Bone marrow (tissue), 2 donors: ENCODE measurements around the gene CYP4Z1.
"Not testable (repeated sequence)": the region's sequence is repeated elsewhere in the genome, so short reads cannot be mapped to it uniquely, and the experiment has no call there.

Experiments
- DNase-seq, 2 donors: peaks; one replicate each; lab custom pipeline; 2025; lab: John Stamatoyannopoulos, UW

CYP4Z1 gene

GRCh38 chr1:47128221-47128620, 61.2 kb downstream of the CYP4Z1 start:
- DNase-seq = no peak

DNA sequence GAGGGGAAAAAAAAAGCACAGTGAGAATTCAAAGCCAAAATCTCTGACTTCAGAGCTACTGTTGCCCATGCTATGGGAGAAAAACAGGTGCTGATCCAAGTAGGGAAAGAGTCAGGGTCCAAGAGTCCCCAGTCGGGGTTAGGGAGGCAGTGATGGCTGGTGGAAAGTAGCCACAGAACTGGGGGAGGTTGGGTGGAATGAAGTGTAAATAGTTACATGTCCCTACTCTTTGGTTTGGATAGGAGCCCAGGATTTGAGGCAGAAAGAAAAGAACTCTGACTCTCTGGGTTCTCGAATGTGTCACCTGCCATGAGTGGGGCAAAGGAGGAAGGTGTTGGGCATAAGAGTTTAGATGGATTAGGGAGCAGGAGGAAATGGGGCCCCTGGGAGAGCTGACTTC, 61.8 kb downstream of the CYP4Z1 start:
- not testable (repeated sequence) for DNase-seq

DNA sequence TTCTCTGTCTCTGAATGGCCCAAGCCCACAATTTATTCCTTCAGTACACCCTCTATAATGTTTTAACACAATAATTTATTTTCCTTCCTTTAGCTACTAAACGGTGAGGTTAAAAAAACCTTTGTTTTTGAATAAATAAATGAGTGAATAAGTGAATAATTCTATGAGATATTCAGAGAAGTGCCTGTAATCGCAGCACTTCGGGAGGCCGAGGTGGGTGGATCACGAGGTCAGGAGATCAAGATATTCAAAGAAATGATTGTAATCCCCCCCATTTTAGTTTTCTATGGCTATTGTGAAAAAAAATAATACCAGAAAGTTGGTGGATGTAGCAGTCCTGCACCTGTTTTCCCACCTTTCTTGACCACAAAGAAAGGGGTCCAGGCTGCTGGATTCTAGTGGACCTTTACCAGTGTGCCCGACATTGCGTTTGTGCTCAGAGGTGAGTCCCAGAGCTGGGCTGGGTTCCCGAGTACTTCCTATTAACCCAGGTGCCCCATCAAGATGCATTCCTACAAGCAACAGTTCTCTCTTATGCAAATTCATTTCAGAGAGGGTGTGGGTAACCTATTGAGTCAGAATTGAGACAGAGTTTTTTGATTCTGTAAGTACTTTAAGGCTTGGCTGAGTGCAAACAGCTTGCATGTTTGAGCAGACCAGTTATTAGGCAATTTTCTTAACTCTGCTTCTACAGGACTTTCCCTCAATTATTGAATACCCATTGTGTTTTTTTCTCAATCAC, 62.6 kb downstream of the CYP4Z1 start:
- DNase-seq = not testable (repeated sequence)

GRCh38 chr1:47132665-47133064, 65.6 kb downstream of the CYP4Z1 start:
- not testable (repeated sequence) for DNase-seq

- no peak for DNase-seq
These were observed 70.2 kb downstream of the CYP4Z1 start, which contains the start of gene CYP4A22 for GRCh38 chr1:47137198-47137597. Gene CYP4A22 (plus strand): TSS chr1:47137441. CDS start chr1:47137486, 45 bp downstream.

DNA sequence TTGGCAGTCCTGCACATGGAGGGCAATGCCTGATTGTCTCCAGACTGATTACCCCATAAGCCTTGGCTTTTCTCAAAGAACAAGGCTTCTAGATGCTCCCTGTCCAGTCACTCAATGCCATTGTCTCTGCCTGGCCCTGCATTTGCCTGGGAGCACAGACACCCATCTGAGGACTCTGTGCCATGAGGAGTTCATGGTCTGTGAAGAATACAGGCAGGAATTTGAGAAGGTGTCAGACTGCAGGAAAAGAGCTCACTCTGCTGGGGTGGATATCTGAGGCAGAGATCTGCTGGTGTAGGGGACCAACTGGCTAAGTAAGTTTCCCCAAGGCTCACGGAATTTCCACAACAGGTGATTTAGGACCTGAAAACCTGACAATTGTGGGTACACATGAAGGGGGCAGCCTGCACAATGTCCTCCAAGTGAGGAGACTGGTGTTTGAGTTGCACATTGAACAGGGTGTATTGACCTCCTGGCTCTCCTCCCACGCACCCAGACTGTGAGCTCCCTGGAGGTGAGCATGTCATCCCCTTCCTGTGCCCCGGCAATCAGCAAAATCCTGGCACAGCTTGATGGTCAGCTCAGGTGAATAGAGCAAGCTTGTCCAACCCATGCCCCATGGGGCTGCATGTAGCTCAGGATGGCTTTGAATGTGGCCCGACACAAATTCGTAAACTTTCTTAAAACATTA, 71.0 kb downstream of the CYP4Z1 start:
- no peak for DNase-seq

GRCh38 chr1:47140358-47140757, 73.3 kb downstream of the CYP4Z1 start:
- DNase-seq = not testable (repeated sequence)

- not testable (repeated sequence) for DNase-seq
These were observed 76.6 kb downstream of the CYP4Z1 start for GRCh38 chr1:47143654-47144053.

DNA sequence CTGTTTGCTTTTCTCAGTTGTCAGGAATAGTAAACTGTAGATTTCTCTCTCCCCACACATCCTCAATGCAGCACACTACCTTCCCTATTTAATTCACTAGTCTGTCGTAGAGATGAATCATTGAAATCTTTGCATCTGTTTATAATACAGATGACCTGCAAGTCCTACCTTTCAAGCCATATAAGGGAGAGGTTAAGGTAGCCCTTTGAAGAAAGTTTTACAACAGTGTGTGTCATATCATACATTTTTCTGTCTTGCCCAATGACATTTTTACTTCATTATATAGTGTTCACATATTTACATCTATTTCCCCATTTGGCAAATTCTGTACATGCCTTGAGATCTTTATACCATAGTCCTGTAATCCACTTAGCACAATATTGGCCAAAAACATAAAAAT, 79.5 kb downstream of the CYP4Z1 start:
- not testable (repeated sequence) for DNase-seq

- DNase-seq = no peak
These were observed 80.2 kb downstream of the CYP4Z1 start for GRCh38 chr1:47147047-47147785.

- DNase-seq = not testable (repeated sequence)
These were observed 82.1 kb downstream of the CYP4Z1 start for GRCh38 chr1:47149162-47149561.

GRCh38 chr1:47156457-47156856, 89.4 kb downstream of the CYP4Z1 start:
- DNase-seq = not testable (repeated sequence)

DNA sequence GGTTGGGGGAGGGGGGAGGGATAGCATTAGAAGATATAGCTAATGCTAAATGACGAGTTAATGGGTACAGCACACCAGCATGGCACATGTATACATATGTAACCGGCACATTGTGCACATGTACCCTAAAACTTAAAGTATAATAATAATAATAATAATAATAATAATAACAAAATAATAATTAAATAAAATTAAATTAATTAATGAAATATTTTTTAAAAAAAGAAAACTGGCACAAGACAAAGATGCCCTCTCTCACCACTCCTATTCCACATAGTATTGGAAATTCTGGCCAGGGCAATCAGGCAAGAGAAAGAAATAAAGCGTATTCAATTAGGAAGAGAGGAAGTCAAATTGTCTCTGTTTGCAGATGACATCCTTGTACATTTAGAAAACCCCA, 90.9 kb downstream of the CYP4Z1 start:
- not testable (repeated sequence) for DNase-seq

- DNase-seq = no peak
These were observed 93.7 kb downstream of the CYP4Z1 start for GRCh38 chr1:47160716-47161115.

GRCh38 chr1:47161298-47162040, 94.4 kb downstream of the CYP4Z1 start:
- DNase-seq = no peak

- no peak for DNase-seq
These were observed 97.5 kb downstream of the CYP4Z1 start for GRCh38 chr1:47164552-47164951.
